ENCODE results near the gene LRRC28. TPM values are rescaled to one million over a fixed set of nuclear protein-coding genes. Genes with fewer than 3 reads are reported as not detected.

LRRC28 gene
- total and polyA plus RNA-seq, 2 of the 4 experiments (the other 2 are of a cell fraction): 12.7 to 21.1 TPM

Other genes starting within 250 kb of the LRRC28 start
- not detected in 2 replicates for gene PGPEP1L, start 243.7 kb upstream of the LRRC28 start, total RNA-seq (2012; rRNA removed)
- gene PGPEP1L, start 243.7 kb upstream of the LRRC28 start, polyA plus RNA-seq (2012; rRNA removed): not detected in 2 replicates
- gene SYNM, start 146.4 kb upstream of the LRRC28 start, total RNA-seq (2012; rRNA removed): 3.4 and 5.0 TPM in 2 replicates
- 1.9 and 2.1 TPM in 2 replicates for gene SYNM, start 146.4 kb upstream of the LRRC28 start, polyA plus RNA-seq (2012; rRNA removed)
- gene TTC23, start 1.9 kb upstream of the LRRC28 start, total RNA-seq (2012; rRNA removed): 28.3 and 29.8 TPM in 2 replicates
- 5.2 and 7.8 TPM in 2 replicates for gene TTC23, start 1.9 kb upstream of the LRRC28 start, polyA plus RNA-seq (2012; rRNA removed)